Small intestine (tissue), 16 donors: ENCODE data around the gene VWA5B1. TPM values are rescaled to one million over a fixed set of nuclear protein-coding genes. Genes with fewer than 3 reads are reported as not detected.

Experiments used
- DNase-seq, 2 donors: peaks; one replicate each; pipeline versions ENCODE4 v3.0.0 to v3.0.0-alpha.2; 2013
- FAIRE-seq: peaks from 2 replicates; lab custom pipeline; 2012; peaks lifted over from hg19 to GRCh38; lab: Jason Lieb, UNC
- H3K27ac ChIP-seq, 3 donors: one replicate each; pipeline ENCODE4 v1.5.1; 2013; ENCODE audit warnings: low read length in 2 of 3, mild to moderate bottlenecking in 2 of 3, control low read depth in 1 of 3, inconsistent platforms in 1 of 3, low read depth in 1 of 3, moderate library complexity in 1 of 3
- H3K27me3 ChIP-seq, 3 donors: one replicate each; pipeline ENCODE4 v1.6.1; 2013; ENCODE audit warnings: low read length in 3 of 3, inconsistent platforms in 1 of 3; ENCODE audit not compliant: control insufficient read depth in 3 of 3, insufficient read depth in 3 of 3
- H3K36me3 ChIP-seq, 3 donors: one replicate each; pipeline ENCODE4 v1.6.1; 2013; ENCODE audit warnings: low read length in 3 of 3, inconsistent platforms in 1 of 3, low read depth in 1 of 3, mild to moderate bottlenecking in 1 of 3, moderate library complexity in 1 of 3; ENCODE audit not compliant: control insufficient read depth in 3 of 3, insufficient read depth in 2 of 3
- H3K4me1 ChIP-seq, 3 donors: one replicate each; pipeline ENCODE4 v1.6.1; 2013; ENCODE audit warnings: low read length in 2 of 3, inconsistent platforms in 1 of 3, low read depth in 1 of 3, mild to moderate bottlenecking in 1 of 3, moderate library complexity in 1 of 3; ENCODE audit not compliant: control insufficient read depth in 3 of 3, insufficient read depth in 2 of 3
- H3K4me3 ChIP-seq, 3 donors: one replicate each; pipeline ENCODE4 v1.5.1; 2013; ENCODE audit warnings: low read length in 3 of 3, control low read depth in 1 of 3, inconsistent platforms in 1 of 3, low read depth in 1 of 3, mild to moderate bottlenecking in 1 of 3, moderate library complexity in 1 of 3
- H3K9me3 ChIP-seq, 2 donors: one replicate each; pipeline ENCODE4 v1.6.1; 2013; ENCODE audit warnings: low read depth in 1 of 2, low read length in 1 of 2; ENCODE audit not compliant: control insufficient read depth in 2 of 2, insufficient read depth in 1 of 2
- WGBS, 3 donors: extraction: QIAGEN DNeasy Blood & Tissue Kit; methylation state at CpG; one replicate each; pipeline ENCODE4 v1.1.7; 2013; 5-methylcytosine and 5-hydroxymethylcytosine counted together
- long read RNA-seq, 10 donors: transcript quantifications; one replicate each; lab custom pipeline, GENCODE V29; 2026
- polyA plus RNA-seq, 4 donors: library from polyadenylated mRNA; stranded (reverse) in 3 of 4; unstranded in 1 of 4; fragments of 200-250 nt in 3 of 4; fragments of 120-200 nt in 1 of 4; gene quantifications; one replicate each; pipeline versions ENCODE4 v1.2.1 to v1.2.3, GENCODE V29; 2013
- donor health status: healthy with polysubstance abuse.
- donor health status: control.
- donor health status: control.
- donor health status: Bipolar disorder and iron deficiency.
- donor health status: healthy.

Gene VWA5B1
- 1 to 10 TPM in 1 of 4 donors, under 1 TPM in 1, not detected in 2; 0.01 to 1.5 TPM for polyA plus RNA-seq
- long read RNA-seq, donor 1 = 0 reads
- long read RNA-seq, donor 2 = 0 reads
- long read RNA-seq, donor 3 = 0 reads
- long read RNA-seq, donor 4 = 0 reads
- long read RNA-seq, donor 5 = 0 reads
- long read RNA-seq, donor 6 = 0 reads
- long read RNA-seq, donor 7 = 0 reads
- long read RNA-seq, donor 8 = 0 reads
- long read RNA-seq, donor 9 = 0 reads
- long read RNA-seq, donor 10 = 0 reads

- WGBS, 3 donors = 11 to 19% (median 16%) methylated on average over 16 of the region's 16 CpGs
- Histone ChIP-seq H3K4me3 (no peak within 1 kb of the TSS), H3K4me1 (peaks cover 0 to 9% (median 0%) of the 10 kb centered on the region in 3 donors), H3K27ac (no peak within 1 kb of the TSS), H3K36me3 (no peaks in the 10 kb centered on the region), H3K9me3 (no peaks in the 10 kb centered on the region), H3K27me3 (peaks cover 0 to 20% (median 13%) of the 10 kb centered on the region in 3 donors)
- peak; percentile 9 to 72 for DNase-seq
- FAIRE-seq = no peak
These were observed at the start of gene VWA5B1 for GRCh38 chr1:20290624-20291597. Gene VWA5B1, plus strand, starts transcription at chr1:20290875. Its CDS starts 19,727 bp downstream, at chr1:20310602.

DNA sequence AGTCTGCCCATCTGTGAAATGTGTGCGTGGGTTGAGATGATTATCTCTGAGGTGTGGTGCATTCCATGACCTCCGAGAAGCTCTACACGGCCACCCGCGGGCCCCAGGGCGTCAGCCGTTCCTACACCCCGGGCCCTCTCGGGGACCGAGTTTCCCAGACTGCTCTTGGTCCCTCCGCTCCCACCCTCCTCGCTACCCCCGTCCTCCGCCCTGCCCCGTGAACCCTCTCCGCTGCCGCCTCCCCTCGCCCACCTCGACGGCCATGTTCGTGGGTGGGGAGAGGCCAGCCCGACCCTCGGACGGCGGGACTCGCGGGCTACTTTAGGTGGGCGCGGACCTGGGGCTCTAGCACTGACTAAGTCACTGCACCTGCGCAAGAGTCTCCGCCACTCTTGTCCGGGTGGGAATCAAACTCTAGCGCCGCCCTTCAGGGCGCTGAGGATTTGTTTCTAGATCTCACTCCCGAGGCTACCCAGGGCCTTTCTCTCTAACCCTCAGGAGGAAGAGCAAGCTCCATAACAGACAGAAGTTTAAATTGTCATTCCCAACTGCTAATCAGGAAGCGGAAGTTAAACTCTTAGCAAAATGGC is 47.7 kb upstream of the VWA5B1 start:
- peaks cover 0 to 9% (median 0%) of the 10 kb centered on the region in 3 donors for H3K27me3 ChIP-seq
- DNase-seq = no peak
- no peaks in the 10 kb centered on the region for H3K4me1 ChIP-seq
- H3K4me3 ChIP-seq = no peak overlapping the region
- no peaks in the 10 kb centered on the region for H3K36me3 ChIP-seq
- no peak for FAIRE-seq
- 87 to 94% (median 88%) methylated on average over 37 of the region's 37 CpGs for WGBS, 3 donors
- H3K27ac ChIP-seq = no peak overlapping the region
- no peaks in the 10 kb centered on the region for H3K9me3 ChIP-seq

DNA sequence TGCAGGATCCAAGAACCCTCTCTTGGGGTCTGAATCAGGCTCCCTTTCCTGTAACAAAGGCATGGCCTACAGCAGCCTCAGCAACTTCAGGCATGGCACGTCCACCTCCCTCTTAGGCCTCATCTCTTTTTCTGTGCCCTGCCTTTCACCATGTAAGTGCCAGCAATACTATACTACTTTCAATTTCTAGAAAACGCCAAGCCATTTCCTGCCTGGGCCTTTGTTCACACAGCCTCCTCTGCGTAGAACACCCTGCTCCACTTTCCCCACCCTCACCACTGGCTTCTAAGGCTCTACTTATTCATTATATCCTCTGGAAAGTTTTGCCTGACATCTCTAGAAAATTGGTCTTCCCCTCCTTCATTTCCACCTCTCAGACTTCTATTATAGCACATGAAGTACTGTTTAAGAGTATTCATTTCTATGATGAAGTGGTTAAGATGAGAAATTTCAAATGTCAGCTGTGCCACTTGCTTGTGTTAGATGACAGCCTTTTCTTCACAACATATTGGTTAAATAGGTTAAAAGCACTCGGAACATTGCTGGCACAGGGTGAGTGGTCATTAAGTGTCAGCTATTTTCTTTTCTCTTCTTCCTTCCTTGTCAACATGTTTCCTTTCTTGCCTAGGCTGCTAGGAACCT is 41.6 kb upstream of the VWA5B1 start:
- Histone ChIP-seq H3K4me1 (peaks cover 3 to 19% (median 4%) of the 10 kb centered on the region in 3 donors), H3K9me3 (peaks cover 0 to 3% of the 10 kb centered on the region in 2 donors), H3K4me3 (no peak overlapping the region), H3K36me3 (no peaks in the 10 kb centered on the region), H3K27ac (peak overlapping the region; percentile 39 to 82 (median 69)), H3K27me3 (no peaks in the 10 kb centered on the region)
- DNase-seq (peak; percentile 21 to 22), FAIRE-seq (no peak)
- 38 to 68% (median 48%) methylated on average over 4 of the region's 4 CpGs for WGBS, 3 donors

DNA sequence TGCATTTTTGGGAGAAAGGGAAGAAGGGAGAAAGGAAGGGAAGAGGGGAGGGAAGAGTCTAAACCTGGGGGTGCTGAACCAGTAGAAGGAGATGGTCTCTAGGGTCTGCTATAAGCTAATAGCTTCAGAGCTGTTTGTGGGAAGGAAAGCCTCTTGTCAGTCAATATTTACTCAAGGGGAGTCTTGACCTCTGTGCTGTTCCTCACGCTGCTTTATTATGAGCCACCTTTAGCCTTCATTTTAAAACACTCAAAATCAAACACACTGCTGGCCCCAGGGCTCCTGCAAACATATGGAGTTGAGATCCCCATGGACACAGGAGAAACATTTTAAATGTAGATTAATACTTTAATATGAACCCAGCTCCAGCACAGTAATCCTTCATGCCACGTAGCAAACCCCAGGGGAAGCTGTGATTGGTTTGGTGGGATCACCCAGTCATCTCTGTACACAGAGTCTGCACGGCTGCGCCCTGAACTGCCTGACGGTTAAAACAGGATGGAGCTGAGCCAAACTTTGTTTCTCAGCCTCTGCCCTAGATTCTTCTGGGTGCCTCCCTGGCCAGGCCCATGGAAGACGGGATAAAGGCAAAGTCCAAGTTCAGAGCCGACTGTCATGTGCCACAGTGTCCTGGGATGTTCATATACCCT is 40.2 kb upstream of the VWA5B1 start:
- FAIRE-seq = no peak
- DNase-seq = peak; percentile 91 to 96
- peaks cover 0 to 3% of the 10 kb centered on the region in 2 donors for H3K9me3 ChIP-seq
- H3K36me3 ChIP-seq = no peaks in the 10 kb centered on the region
- no peaks in the 10 kb centered on the region for H3K27me3 ChIP-seq
- no peak overlapping the region for H3K4me3 ChIP-seq
- 7 to 29% (median 11%) methylated on average over 7 of the region's 7 CpGs for WGBS, 3 donors
- peaks cover 3 to 22% (median 4%) of the 10 kb centered on the region in 3 donors for H3K4me1 ChIP-seq
- peak overlapping the region; percentile 50 to 82 (median 70) for H3K27ac ChIP-seq

DNA sequence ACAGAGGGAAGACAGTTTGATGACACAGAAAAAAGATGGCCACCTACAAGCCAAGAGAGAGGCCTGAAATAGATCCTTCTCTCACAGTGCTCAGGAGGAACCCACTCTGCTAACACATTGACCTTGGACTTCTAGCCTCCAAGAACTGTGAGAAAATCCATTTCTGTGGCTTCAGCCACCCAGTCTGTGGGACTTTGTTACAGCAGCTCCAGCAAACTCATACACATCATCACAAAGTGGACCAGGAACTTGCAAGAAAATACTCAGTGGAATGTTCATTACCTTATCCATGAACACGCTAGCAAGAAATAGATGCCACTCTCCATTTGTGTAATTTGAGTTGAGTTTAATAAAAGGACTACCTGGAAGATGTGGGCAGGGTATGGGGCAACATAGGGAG is 38.1 kb upstream of the VWA5B1 start:
- no peak overlapping the region for H3K4me3 ChIP-seq
- H3K27ac ChIP-seq = no peak overlapping the region
- H3K27me3 ChIP-seq = no peaks in the 10 kb centered on the region
- FAIRE-seq (no peak), DNase-seq (no peak)
- WGBS, 3 donors = 96 to 100% (median 97%) methylated on average over 1 of the region's 1 CpG
- peaks cover 0 to 3% of the 10 kb centered on the region in 2 donors for H3K9me3 ChIP-seq
- H3K4me1 ChIP-seq = peaks cover 3 to 25% (median 4%) of the 10 kb centered on the region in 3 donors
- H3K36me3 ChIP-seq = no peaks in the 10 kb centered on the region

- no peak for FAIRE-seq
- 8 to 28% (median 17%) methylated on average over 7 of the region's 7 CpGs for WGBS, 3 donors
- Histone ChIP-seq H3K27me3 (no peaks in the 10 kb centered on the region), H3K9me3 (peaks cover 0 to 3% of the 10 kb centered on the region in 2 donors), H3K36me3 (no peaks in the 10 kb centered on the region), H3K4me1 (peaks cover 0 to 12% (median 2%) of the 10 kb centered on the region in 3 donors), H3K27ac (peak overlapping the region in 2 of 3 donors; percentile 6 to 8), H3K4me3 (no peak overlapping the region)
- DNase-seq = peak; percentile 82 to 83
These were observed 35.0 kb upstream of the VWA5B1 start for GRCh38 chr1:20255666-20256065.

GRCh38 chr1:20259646-20260045 is 31.0 kb upstream of the VWA5B1 start:
- DNase-seq = no peak
- no peaks in the 10 kb centered on the region for H3K9me3 ChIP-seq
- FAIRE-seq = no peak
- no peak overlapping the region for H3K27ac ChIP-seq
- no peak overlapping the region for H3K4me3 ChIP-seq
- WGBS, 3 donors = 62 to 71% (median 66%) methylated on average over 3 of the region's 3 CpGs
- H3K27me3 ChIP-seq = peaks cover 0 to 2% (median 0%) of the 10 kb centered on the region in 3 donors
- no peaks in the 10 kb centered on the region for H3K36me3 ChIP-seq
- peaks cover 0 to 6% (median 0%) of the 10 kb centered on the region in 3 donors for H3K4me1 ChIP-seq
